ENCODE results near the gene SRBD1.

SRBD1 gene

GRCh38 chr2:45339253-45339652 lies 271.8 kb downstream of the SRBD1 start:
- H3K4me3 ChIP-seq (ENCODE audit: low read length): no peak overlapping the region
- no peak for TF ChIP-seq CTCF (IDR thresholded peaks at IDR 0.05; ENCODE audit: insufficient read depth, low read depth, low read length, missing control alignments)
- no peak for DNase-seq (ENCODE audit: low read depth)
